Activated naive CD8-positive, alpha-beta T cell treated with anti-CD3 and anti-CD28 coated beads, Interleukin-2, amount 10 ng/mL, durations not matched to agents 7 days and 5 days (primary cell): ENCODE results near the gene NUP43. TPM values are rescaled to one million over a fixed set of nuclear protein-coding genes. Genes with fewer than 3 reads are reported as not detected.
A peak's percentile ranks its signal among the peaks of the same experiment; 100 is the strongest.

ENCODE experiments used
- ATAC-seq: fragments of 150-1000 bp; cut with Tn5 transposase; one replicate; pipeline ENCODE4 v1.10.0; 2021; ENCODE audit warnings: low read depth, moderate library complexity
- POLR2A ChIA-PET: fragments of 350-600 bp; sonication (Branson Sonifier 250); formaldehyde crosslinking; loops from one replicate; lab custom pipeline; 2021; ENCODE audit warnings: antibody characterized with exemption; lab: Charles Lee
- DNase-seq: peaks from one replicate; pipeline ENCODE4 v3.0.0; 2021
- H3K27ac Mint-ChIP-seq: one replicate; pipeline ENCODE4 v1.8.0; 2022; ENCODE audit warnings: mild to moderate bottlenecking, mixed read lengths
- H3K27me3 Mint-ChIP-seq: one replicate; pipeline ENCODE4 v1.8.0; 2022; ENCODE audit warnings: mild to moderate bottlenecking, moderate library complexity, mixed read lengths
- H3K36me3 Mint-ChIP-seq: one replicate; pipeline ENCODE4 v1.8.0; 2021; ENCODE audit warnings: mild to moderate bottlenecking, mixed read lengths
- H3K4me1 Mint-ChIP-seq: one replicate; pipeline ENCODE4 v1.8.0; 2021; ENCODE audit warnings: mixed read lengths
- H3K4me3 Mint-ChIP-seq: one replicate; pipeline ENCODE4 v1.8.0; 2022; ENCODE audit warnings: mild to moderate bottlenecking, moderate library complexity, mixed read lengths
- H3K9me3 Mint-ChIP-seq: one replicate; pipeline ENCODE4 v1.8.0; 2021; ENCODE audit warnings: mixed read lengths
- total RNA-seq, 2 experiments: library from RNA; stranded (reverse); gene quantifications; one replicate each; pipeline ENCODE4 v1.2.3, GENCODE V29; 2021

NUP43 gene
- total RNA-seq, 2 experiments from 2014 or later = 61.2 to 67.6 TPM

DNA sequence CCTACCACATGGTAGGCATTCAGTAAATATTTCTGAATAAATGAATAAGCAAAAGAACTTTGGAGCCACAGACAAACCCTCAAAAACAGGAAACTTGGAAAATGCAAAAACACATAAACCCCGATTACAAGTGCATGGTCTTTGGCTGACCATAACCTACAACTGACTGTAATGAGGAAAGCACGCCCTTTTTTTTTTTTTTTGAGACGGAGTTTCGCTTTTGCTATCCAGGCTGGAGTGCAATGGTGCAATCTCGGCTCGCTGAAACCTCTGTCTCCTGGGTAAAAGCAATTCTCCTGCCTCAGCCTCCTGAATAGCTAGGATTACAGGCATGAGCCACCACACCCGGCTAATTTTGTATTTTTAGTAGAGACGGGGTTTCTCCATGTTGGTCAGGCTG is 16.5 kb downstream of the NUP43 start:
- DNase-seq (no peak), ATAC-seq (no peak)
- POLR2A ChIA-PET = no interaction called here
- Mint-ChIP-seq H3K36me3 (peaks cover 16% of the 10 kb centered on the region), H3K4me1 (peaks cover 13% of the 10 kb centered on the region), H3K27ac (no peak overlapping the region), H3K9me3 (no peaks in the 10 kb centered on the region), H3K4me3 (no peak overlapping the region), H3K27me3 (no peaks in the 10 kb centered on the region)

DNA sequence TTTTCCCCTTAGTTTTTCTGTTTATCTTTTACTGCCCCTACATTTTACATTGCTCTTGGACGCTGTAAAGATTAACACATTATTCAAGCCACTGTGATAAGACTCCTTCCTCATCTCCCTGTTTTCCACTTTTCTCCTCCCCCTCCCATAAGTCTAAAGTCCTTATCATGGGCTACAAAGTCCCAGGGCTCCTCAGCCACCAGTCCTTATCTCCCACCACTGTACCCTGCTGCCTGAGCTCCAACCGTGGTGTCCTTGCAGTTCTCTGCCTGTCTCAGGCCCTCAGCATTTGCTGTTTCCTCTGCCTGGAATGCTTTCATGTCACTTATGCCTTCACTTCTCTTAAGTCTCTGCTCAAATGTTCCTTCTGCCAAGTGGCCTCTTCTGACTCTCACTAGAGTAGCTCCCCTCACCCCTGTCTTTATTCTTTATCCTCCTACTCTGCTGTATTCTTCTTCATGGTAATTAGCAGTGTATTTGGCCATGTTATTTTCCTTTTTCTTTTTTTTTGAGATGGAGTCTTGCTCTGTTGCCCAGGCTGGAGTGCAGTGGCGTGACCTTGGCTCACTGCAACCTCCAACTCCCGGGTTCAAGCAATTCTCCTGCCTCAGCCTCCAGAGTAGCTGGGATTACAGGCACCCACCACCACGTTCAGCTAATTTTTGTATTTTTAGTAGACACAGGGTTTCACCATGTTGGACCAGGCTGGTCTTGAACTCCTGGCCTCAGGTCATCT is 17.7 kb downstream of the NUP43 start:
- Mint-ChIP-seq H3K27me3 (no peaks in the 10 kb centered on the region), H3K4me1 (peaks cover 15% of the 10 kb centered on the region), H3K27ac (peak overlapping the region; percentile 88), H3K36me3 (peaks cover 15% of the 10 kb centered on the region), H3K4me3 (peak overlapping the region; percentile 67), H3K9me3 (no peaks in the 10 kb centered on the region)
- no peak for ATAC-seq
- POLR2A ChIA-PET = interaction anchor here (0.6 to 3.8 kb wide), 2 partner anchors 11 to 1662 kb away, joined by 3 to 14 read pairs; partner anchors contain the start of genes LATS1 and ZBTB2
- DNase-seq = no peak

DNA sequence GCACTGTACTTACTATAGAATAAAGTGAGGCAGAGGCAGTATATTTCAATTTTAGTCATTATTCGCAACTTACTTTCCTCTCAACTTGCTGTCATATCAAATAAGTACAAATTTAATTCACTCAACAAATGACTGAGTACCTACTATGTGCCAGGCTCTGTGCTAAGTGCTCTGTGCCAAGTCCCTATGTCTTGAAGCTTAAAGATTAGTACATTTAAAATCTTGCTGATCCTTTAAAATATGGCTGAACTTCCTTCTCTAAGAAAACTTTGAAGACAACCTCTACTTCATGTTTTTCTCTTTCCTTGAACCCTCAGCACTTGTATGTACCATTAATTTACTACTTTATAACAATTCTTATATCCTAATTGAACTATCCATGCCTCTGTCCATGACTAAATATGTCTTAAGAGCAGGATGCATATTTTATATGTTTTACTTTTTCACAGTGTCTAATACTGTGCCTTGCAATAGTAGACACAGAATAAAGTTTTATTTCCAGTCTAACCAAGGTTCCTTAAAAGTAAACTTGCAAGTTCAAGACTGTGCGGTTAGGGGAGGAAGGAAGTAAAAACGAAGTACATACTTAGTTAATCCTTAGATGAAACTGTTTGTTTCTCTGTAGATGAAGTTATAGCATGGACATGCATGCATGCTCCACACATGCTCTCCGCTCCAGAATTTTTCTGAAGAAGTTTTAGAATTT is 18.4 kb downstream of the NUP43 start:
- POLR2A ChIA-PET = interaction anchor here (3.8 kb wide), 1 partner anchor 10 kb away, joined by 14 read pairs; the partner anchor contains the start of gene LATS1
- H3K27me3 Mint-ChIP-seq = no peaks in the 10 kb centered on the region
- ATAC-seq (peak; percentile 62), DNase-seq (no peak)
- H3K27ac Mint-ChIP-seq = peak overlapping the region; percentile 88
- H3K36me3 Mint-ChIP-seq = peaks cover 14% of the 10 kb centered on the region
- peak overlapping the region; percentile 67 for H3K4me3 Mint-ChIP-seq
- no peaks in the 10 kb centered on the region for H3K9me3 Mint-ChIP-seq
- H3K4me1 Mint-ChIP-seq = peaks cover 15% of the 10 kb centered on the region

DNA sequence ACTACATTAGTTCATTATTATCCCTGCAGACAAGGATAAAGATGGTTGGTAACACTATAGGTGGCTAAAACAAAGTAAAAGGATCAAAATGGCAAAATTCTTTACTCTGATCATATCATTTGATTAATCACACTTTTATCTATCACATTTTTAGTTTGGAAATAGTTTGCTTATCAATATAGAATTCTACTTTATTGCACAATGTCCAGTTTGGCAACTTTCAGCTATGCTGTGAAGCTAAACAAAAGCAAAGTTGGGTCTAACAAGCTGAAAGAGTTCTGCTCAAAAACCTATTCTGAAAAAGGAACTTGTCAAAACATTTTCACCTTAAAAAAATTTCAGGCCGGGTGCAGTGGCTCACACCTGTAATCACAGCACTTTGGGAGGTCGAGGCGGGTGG is 20.5 kb downstream of the NUP43 start:
- no peak overlapping the region for H3K27ac Mint-ChIP-seq
- DNase-seq (no peak), ATAC-seq (no peak)
- no peaks in the 10 kb centered on the region for H3K27me3 Mint-ChIP-seq
- H3K9me3 Mint-ChIP-seq = no peaks in the 10 kb centered on the region
- peaks cover 11% of the 10 kb centered on the region for H3K36me3 Mint-ChIP-seq
- H3K4me3 Mint-ChIP-seq = no peak overlapping the region
- peaks cover 15% of the 10 kb centered on the region for H3K4me1 Mint-ChIP-seq
- POLR2A ChIA-PET = interaction anchor here (0.9 to 3.8 kb wide), 2 partner anchors 8 to 39 kb away, joined by 3 to 14 read pairs; partner anchors contain the start of gene LATS1

DNA sequence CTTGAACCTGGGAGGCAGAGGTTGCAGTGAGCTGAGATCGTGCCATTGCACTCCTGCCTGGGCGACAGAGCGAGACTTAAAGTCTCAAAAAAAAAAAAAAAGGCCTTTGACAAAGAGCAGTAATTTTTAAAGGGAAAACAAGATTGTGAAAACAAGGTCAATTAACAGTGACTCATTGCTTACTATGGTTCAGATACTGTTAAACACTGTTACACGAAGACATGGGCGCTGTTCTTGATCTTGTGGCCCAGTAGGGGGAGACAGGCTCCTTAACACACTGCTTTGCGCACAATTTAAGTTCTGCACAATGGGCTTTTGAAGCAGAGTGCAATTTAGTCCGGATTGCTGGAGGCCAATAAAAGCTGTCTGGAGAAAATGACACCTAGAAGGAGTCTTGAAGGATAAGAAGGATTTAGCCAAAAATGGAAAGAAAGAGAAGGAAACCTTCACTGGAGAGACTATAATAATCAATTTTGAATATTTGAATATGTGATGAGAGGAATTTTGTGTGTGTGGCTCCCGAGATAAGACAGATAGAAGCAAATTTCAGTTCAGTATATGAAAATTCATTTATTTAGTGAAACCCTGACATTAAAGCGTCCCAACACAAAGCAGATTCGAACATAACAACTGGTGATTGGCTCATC is 22.4 kb downstream of the NUP43 start:
- Mint-ChIP-seq H3K9me3 (no peaks in the 10 kb centered on the region), H3K4me1 (peaks cover 21% of the 10 kb centered on the region), H3K27ac (peak overlapping the region; percentile 72), H3K36me3 (peaks cover 6% of the 10 kb centered on the region), H3K27me3 (no peaks in the 10 kb centered on the region), H3K4me3 (no peak overlapping the region)
- ATAC-seq (peak; percentile 84), DNase-seq (no peak)
- POLR2A ChIA-PET = no interaction called here

DNA sequence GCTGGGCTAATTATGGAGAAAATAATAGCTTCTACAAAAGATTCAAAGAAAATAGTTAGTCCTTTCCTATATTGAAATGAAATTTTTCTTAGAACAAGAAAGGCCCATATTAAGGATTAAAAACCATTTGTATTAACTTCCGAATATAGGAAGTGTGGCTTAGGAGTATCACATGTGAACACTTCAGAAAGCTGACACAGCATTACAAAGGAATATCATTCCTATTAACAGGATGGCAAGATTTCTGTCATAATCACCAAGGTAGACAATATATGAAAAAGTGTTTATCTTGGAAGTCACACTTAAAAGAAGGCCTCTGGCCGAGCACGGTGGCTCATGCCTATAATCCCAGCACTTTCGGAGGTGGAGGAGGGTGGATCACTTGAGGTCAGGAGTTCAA is 23.1 kb downstream of the NUP43 start:
- H3K4me3 Mint-ChIP-seq = no peak overlapping the region
- ATAC-seq = no peak
- no peaks in the 10 kb centered on the region for H3K27me3 Mint-ChIP-seq
- no peak overlapping the region for H3K27ac Mint-ChIP-seq
- peaks cover 4% of the 10 kb centered on the region for H3K36me3 Mint-ChIP-seq
- DNase-seq = no peak
- peaks cover 20% of the 10 kb centered on the region for H3K4me1 Mint-ChIP-seq
- POLR2A ChIA-PET = no interaction called here
- H3K9me3 Mint-ChIP-seq = no peaks in the 10 kb centered on the region

DNA sequence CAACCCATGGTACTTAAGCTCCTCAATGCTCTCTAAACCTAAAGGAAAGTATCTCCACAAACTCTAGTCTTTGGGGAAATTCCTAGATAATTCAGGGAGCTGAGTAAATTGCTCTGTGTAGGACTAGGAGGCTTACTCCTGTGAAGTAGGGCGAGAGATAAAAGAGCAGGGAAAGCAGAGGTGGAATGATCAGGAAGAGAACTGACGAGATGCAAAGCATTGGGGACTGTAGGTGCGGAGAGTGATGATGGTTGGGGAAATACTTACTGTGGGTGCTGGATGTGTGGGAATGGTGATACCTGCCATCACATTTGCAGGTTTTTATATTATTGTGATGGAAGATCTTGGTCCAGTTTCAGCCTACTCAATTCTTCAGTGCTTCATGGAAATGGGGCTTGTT is 26.8 kb downstream of the NUP43 start:
- H3K4me3 Mint-ChIP-seq = no peak overlapping the region
- H3K36me3 Mint-ChIP-seq = peaks cover 8% of the 10 kb centered on the region
- H3K27ac Mint-ChIP-seq = no peak overlapping the region
- no peaks in the 10 kb centered on the region for H3K27me3 Mint-ChIP-seq
- H3K9me3 Mint-ChIP-seq = no peaks in the 10 kb centered on the region
- no peak for ATAC-seq
- no peak for DNase-seq
- H3K4me1 Mint-ChIP-seq = peaks cover 25% of the 10 kb centered on the region
- POLR2A ChIA-PET = interaction anchor here (2.8 to 3.7 kb wide), 2 partner anchors 8 to 28 kb away, joined by 14 to 51 read pairs; partner anchors contain the start of genes NUP43 and PCMT1

DNA sequence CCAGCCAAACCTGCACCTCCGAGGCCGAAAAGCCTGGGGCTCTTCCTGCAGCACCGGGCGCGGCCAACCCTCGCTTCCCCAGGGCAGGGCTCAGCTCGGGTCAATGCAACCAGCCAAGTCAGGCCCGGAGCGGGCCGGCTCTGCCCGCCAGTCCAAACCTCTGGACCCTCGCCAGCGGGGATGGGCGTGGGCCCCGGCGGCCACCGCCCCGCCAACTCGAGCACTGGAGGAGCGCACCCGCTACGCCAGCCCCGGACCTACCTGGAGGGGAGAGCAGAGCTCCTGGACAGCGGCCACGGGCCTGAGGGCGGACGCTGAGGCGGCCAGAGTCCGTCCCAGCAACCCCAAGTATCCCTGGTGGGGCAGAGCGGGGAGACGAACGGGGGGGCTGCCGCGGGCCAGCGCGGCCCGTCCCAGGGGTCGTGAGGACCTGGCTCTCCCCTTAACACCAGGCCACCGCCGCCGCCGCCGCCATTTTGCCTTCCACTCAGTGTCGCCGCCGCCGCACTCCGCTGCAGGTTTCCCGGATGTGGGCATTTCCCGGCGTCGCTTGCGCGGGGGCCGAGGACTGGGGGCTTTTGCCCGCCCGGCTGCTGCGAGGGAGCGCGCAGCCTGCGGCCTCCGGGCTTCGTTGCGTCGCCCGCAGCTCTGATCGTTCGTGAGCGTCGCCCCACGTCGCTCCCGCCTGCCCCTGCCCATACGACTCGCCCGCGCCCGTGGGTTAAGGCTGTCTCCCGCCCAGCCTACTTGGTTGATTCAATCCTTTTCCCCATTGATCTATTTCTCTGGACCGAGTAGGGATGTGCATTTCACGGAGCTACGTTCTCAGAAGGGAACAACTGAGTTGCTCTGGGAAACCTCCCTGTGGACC is 28.5 kb downstream of the NUP43 start, which contains the start of gene LATS1:
Gene LATS1, minus strand, starts transcription at position 514 of the 871 bp plus-strand sequence. CDS start 15,975 bp downstream, outside the sequence.
- H3K9me3 Mint-ChIP-seq = no peaks in the 10 kb centered on the region
- POLR2A ChIA-PET = interaction anchor here (0.5 to 3.7 kb wide), 15 partner anchors 10 to 1169 kb away, joined by 3 to 51 read pairs (median 4); partner anchors contain the start of genes GINM1, KATNA1, NUP43 and PCMT1
- peaks cover 16% of the 10 kb centered on the region for H3K36me3 Mint-ChIP-seq
- peaks cover 28% of the 10 kb centered on the region for H3K4me1 Mint-ChIP-seq
- peak within 1 kb of the TSS; percentile 95 for H3K4me3 Mint-ChIP-seq
- DNase-seq (peak; percentile 97), ATAC-seq (peak; percentile 90)
- H3K27ac Mint-ChIP-seq = peak within 1 kb of the TSS; percentile 98
- no peaks in the 10 kb centered on the region for H3K27me3 Mint-ChIP-seq

DNA sequence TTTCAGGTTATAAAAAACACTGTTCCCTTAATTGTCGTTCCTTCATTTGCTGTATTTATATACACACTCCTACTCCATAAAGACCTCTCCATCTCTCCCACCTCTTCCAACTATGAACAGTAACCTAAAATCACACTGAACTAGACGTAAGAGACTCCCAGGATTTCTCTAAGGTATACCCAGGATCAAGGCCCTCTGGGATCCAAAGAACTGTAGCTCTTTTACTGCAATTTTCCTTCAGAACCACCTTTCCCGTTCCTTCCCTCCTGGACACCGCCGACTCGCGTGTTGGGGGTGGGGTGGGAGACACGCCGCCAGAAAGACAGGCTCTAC is 29.1 kb downstream of the NUP43 start:
- Mint-ChIP-seq H3K27ac (peak overlapping the region; percentile 98), H3K36me3 (peaks cover 16% of the 10 kb centered on the region), H3K27me3 (no peaks in the 10 kb centered on the region), H3K9me3 (no peaks in the 10 kb centered on the region), H3K4me3 (peak overlapping the region; percentile 95), H3K4me1 (peaks cover 28% of the 10 kb centered on the region)
- no peak for DNase-seq
- POLR2A ChIA-PET = interaction anchor here (0.5 to 3.7 kb wide), 13 partner anchors 10 to 1170 kb away, joined by 3 to 51 read pairs (median 4); partner anchors contain the start of genes GINM1, KATNA1, NUP43 and PCMT1
- no peak for ATAC-seq

DNA sequence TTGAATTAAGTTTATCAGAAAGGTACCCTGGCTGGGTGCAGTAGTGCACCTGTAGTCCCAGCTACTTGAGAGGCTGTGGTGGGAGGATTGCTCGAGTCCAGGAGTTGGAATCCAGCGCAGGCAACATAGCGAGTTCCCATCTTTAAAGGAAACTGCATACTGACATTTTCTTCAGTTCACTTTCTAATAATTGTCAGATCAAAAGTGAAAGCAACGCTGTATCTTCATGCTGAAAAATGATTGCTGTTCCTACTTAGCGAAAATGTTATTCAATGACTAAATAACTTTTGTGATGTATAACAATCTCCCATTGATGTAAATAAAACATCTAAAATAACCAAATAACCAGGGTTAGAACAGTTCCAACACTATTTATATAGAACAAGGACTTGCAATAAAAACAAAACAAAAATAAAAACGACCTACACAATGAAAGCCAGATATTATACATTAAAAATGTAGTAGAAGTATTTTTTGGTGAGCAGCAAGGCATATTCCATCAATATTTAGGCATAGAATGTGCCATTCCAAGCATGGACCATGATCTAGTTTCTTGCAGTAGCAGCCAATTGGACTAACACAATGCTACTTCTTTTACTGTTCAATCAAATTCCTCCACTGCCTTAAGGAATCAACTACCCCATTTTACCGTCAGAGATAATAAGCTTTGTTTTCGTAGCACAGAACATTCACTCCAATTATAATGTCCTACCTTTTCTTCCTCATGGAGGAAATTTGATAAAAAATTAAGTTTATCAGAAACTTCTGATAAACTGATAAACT is 30.0 kb downstream of the NUP43 start:
- Mint-ChIP-seq H3K27ac (peak overlapping the region; percentile 71), H3K4me1 (peaks cover 31% of the 10 kb centered on the region), H3K27me3 (no peaks in the 10 kb centered on the region), H3K36me3 (peaks cover 19% of the 10 kb centered on the region), H3K9me3 (no peaks in the 10 kb centered on the region), H3K4me3 (peak overlapping the region; percentile 95)
- DNase-seq (no peak), ATAC-seq (no peak)
- POLR2A ChIA-PET = interaction anchor here (0.9 to 3.7 kb wide), 5 partner anchors 11 to 170 kb away, joined by 4 to 51 read pairs (median 14); partner anchors contain the start of genes NUP43, PCMT1 and PPIL4

DNA sequence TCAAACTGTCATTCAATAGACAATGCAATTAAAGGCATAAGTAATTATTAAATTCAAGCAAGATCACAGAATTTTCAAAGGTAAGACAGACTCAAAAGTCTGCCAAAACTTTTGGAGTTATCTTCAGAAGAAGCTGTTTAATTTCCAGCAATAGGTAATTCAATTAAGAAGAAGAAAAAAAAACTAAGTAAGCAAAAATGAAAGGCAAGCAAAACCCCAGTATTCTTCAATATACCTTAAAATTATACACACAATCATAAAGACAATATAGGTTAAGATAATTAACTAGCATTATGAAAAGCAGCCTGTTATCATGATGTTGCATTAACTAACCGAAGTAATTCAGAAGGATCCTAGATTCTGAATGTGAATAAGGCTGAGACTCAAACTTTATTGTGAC is 31.9 kb downstream of the NUP43 start:
- DNase-seq = no peak
- Mint-ChIP-seq H3K36me3 (peaks cover 26% of the 10 kb centered on the region), H3K9me3 (no peaks in the 10 kb centered on the region), H3K4me1 (peaks cover 38% of the 10 kb centered on the region), H3K4me3 (no peak overlapping the region), H3K27ac (no peak overlapping the region), H3K27me3 (no peaks in the 10 kb centered on the region)
- no peak for ATAC-seq
- POLR2A ChIA-PET = interaction anchor here (0.7 kb wide), 1 partner anchor 285 kb away, joined by 3 read pairs; no protein-coding TSS in a partner anchor

DNA sequence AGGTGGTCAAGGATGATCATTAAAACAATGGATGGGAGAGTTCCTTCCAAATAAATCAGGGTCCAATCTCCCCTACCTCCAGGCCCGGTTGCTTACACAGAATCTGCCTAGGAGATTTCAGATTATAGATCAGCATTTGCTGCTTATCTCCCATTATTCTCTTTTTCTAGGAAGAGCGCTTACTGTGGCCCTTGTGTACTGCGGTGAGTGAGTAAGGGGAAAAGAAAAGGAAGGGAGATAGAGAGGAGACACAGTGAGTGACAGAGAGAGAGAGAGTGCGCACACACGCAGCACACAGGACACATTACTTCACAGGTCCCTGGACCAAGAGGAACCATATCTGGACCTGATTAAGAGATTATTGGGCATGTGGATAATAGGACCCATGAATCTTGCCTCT is 34.6 kb downstream of the NUP43 start:
- POLR2A ChIA-PET = no interaction called here
- Mint-ChIP-seq H3K9me3 (no peaks in the 10 kb centered on the region), H3K36me3 (peaks cover 22% of the 10 kb centered on the region), H3K27ac (no peak overlapping the region), H3K27me3 (no peaks in the 10 kb centered on the region), H3K4me3 (no peak overlapping the region), H3K4me1 (peaks cover 33% of the 10 kb centered on the region)
- ATAC-seq (no peak), DNase-seq (no peak)
